HG02884 (cell line): ENCODE measurements around the gene SERGEF.

ENCODE experiments used
- ATAC-seq: cut with Tn5 transposase; IDR thresholded peaks from one replicate; pipeline ENCODE4 v1.9.1; 2021; ENCODE audit warnings: mild to moderate bottlenecking, moderate library complexity; ENCODE audit not compliant: unreplicated experiment

Gene SERGEF

GRCh38 chr11:18012906-18013781 lies at the start of gene SERGEF:
Gene SERGEF, minus strand, starts transcription at chr11:18013047. Its CDS starts 37 bp downstream, at chr11:18013010.
- peak; percentile 90 for ATAC-seq

DNA sequence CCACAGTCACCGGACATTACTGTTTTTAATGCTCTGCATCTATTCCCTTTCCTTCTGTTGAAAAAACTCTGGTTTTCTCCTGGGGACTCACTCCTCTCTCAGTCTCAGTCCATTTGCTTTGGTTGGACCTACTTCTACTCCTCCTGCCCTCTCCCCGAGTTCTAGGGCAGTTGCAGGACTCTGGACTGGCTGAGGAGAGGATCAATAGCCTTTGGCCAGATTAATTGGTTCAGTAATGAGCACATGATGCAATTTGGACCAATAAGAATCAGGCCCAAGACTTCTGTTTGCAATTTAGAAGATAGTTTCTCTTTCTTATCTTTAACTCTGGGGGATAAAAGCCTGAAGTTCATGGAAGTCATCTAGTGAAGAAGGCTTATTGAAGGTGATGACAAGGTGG lies 48.5 kb upstream of the SERGEF start:
- no peak for ATAC-seq

GRCh38 chr11:18056561-18057181 lies 43.8 kb upstream of the SERGEF start:
- ATAC-seq = no peak

- no peak for ATAC-seq
Measured at GRCh38 chr11:18054511-18055103, 41.8 kb upstream of the SERGEF start.

DNA sequence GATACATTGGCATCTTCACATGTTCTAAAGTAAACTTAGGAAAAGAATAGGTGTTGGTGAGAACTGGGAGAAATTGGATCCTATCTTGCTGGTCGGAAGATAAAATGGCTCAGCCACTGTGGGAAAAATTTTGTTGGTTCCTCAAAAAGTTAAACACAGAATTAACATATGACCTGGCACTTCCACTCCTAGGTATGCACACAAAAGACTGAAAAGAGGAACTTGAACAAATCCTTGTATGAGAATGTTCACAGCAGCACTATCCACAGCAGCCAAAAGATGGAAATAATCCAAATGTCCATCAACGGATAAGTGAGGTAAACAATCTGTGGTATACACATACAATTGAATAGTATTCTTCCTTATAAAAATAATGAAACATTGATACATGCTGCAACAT lies 38.0 kb upstream of the SERGEF start:
- no peak for ATAC-seq

- no peak for ATAC-seq
Measured at GRCh38 chr11:18046116-18046777, 33.4 kb upstream of the SERGEF start, which contains the start of gene TPH1. Gene TPH1, minus strand, starts transcription at chr11:18046269. Its CDS starts 5,507 bp downstream, at chr11:18040762.

GRCh38 chr11:18036456-18036855 lies 23.6 kb upstream of the SERGEF start:
- no peak for ATAC-seq

GRCh38 chr11:18027475-18027874 lies 14.6 kb upstream of the SERGEF start:
- ATAC-seq = no peak

DNA sequence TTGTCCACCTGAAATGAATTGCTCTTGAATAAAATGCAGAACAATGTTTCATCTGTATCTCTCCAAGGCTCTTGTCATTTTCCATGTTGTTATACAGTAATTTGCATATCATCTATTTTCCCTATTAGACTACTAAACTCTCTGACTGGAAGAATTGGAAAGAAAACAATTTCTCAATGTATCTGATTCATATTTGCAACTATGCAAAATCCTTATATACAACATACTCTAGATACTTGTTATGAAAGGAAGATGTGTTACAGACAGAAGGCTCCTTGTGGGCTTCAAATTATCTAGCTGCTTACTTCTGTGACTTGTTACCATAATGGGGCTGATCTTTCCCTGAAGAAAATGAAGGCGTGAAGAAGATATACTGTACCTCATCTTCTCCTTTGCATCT lies 9.6 kb upstream of the SERGEF start:
- ATAC-seq = no peak

- ATAC-seq = no peak
Measured at GRCh38 chr11:18019650-18020049, 6.8 kb upstream of the SERGEF start.

- no peak for ATAC-seq
Measured at GRCh38 chr11:18016789-18017188, 3.9 kb upstream of the SERGEF start.

DNA sequence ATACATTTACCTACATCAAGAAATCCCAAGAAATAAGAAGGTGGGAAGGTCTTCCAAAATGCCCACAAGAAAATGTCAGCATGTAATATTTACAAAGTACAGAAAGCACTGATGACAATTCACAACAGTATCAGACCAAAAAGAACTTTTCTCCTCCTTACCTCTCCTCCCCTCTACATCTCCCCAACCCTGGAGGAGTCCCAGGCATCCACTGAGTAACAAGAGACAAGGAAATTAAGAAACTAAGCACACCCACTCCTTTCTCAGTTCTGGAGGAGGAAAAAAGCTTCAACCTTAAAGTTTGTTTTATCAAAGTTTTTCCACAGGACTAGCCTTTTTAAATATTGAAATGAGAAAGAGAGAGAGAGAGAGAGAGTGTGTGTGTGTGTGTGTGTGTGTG lies 2.0 kb upstream of the SERGEF start:
- ATAC-seq = no peak

GRCh38 chr11:18013790-18014507 lies 1.1 kb upstream of the SERGEF start:
- no peak for ATAC-seq

DNA sequence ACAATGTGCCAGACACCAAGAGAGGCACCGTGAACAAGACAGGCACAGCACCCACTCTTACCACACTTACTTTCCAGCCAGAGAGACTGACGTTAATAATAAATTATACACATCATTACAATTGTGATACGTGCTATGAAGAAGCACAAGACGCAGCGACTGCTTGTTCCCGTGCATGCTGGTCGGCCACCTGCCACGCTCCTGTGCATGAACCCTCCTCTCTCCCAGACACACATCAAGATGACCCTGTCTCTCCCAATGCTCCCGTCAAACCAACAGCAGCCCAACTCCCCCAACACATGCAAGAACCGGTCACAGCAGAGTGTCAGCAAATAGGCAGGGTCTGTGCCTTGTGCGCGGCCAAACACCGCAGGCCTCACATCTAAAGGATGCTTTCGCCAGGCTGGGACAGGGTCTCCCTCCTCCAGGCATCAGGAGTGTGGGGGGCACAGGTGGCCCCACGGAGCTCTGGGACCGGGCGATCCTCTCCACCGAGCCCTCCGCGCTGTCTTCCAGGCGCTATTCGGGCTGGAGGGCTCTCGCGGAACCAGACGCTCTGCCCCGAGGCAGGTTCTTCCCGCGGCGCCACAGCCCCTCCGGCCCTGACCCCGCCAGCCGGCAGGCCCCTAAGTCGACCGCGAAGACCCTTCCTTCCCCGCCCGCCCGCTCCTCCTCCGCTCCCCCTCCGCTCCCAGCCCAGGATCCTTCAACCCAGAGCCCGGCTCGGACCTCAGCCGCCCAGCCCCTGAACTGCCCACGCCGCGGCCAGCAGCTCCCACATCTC lies 533 bp downstream of the SERGEF start:
- ATAC-seq = peak; percentile 2

DNA sequence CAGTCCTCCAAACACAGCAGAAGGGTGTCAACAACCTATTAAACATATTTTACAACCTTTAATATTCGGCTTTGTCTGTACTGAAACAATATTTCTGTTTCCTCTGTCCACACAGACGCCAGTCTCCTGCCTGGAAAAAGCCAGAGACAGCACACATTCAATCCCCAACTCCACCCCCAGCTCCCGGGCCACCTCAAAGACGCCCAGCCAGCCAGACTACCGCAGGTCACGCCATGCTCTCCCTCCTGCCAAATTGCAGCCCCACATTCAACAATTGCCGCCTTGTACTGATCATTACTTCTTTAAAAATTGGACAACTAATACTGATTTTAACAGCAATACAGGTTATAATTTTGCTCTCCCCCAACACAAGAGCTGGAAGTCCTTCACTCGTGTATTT lies 1.2 kb downstream of the SERGEF start:
- ATAC-seq = no peak

DNA sequence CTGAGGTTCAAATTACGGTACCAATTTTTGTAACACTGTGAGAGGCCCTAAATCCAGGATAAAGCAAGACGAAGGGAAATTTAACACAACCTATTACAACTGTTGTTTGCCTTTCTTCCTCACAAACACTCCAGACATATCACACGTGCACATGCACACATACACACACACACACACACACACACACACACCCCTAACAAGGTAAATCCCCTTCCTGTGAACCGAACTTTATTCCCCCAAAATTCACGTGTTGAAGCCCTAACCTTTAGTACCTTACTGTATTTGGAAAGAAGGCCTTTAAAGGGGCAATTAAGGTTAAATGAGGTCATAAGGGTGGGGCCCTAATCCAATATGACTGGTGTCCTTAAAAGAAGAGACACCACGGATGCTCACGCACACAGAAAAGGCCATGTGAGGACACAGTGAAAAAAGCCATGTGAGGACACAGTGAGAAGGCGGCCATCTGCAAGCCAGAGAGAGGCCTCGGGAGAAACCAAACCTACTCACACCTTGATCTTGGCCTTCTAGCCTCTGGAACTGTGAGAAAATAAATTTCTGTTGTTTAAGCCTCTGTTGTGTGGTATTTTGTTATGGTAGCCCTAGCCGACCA lies 1.8 kb downstream of the SERGEF start:
- ATAC-seq = no peak

GRCh38 chr11:18010121-18010670 lies 2.7 kb downstream of the SERGEF start:
- ATAC-seq = no peak

GRCh38 chr11:18005376-18006129 lies 7.3 kb downstream of the SERGEF start:
- ATAC-seq = no peak
